ENCODE data around the gene RAET1L. TPM values are rescaled to one million over a fixed set of nuclear protein-coding genes. Genes with fewer than 3 reads are reported as not detected.

RAET1L gene
- total RNA-seq, 1 experiment from 2014 or later: not detected

GRCh38 chr6:150046943-150047342 lies 21.6 kb upstream of the RAET1L start:
- Histone ChIP-seq H3K4me3 (ENCODE audit: low read depth in 2 of 2, low read length in 2 of 2) (no peak overlapping the region), H3K9me3 (ENCODE audit: control insufficient read depth, insufficient read depth, low read depth, low read length) (no peaks in the 10 kb centered on the region), H3K4me1 (ENCODE audit: control insufficient read depth, insufficient read depth, low read length) (no peaks in the 10 kb centered on the region), H3K27me3 (ENCODE audit: control insufficient read depth, insufficient read depth, low read length) (peaks cover 3% of the 10 kb centered on the region; the same call in 1 of the 2 replicates), H3K27ac (ENCODE audit: low read length) (no peak overlapping the region), H3K36me3 (ENCODE audit: control insufficient read depth, insufficient read depth, low read length) (no peaks in the 10 kb centered on the region)
- no TSS peak for BruUV-seq (replicated peaks)
- in situ Hi-C loops (cut with HindIII; ENCODE audit: low pct_unique_long_range_greater_than_20kb, low sequenced_read_pairs) (no loop called here), intact Hi-C loops (cut with micrococcal nuclease; ENCODE audit: unreplicated experiment) (no loop called here)
- ATAC-seq (no peak), DNase-seq (ENCODE audit: low read depth, low spot score) (no peak)
- CTCF ChIA-PET: no interaction called here
- POLR2A ChIA-PET: no interaction called here
- TF ChIP-seq REST (IDR thresholded peaks at IDR 0.05; ENCODE audit: insufficient read depth in 1 of 2, low read depth in 2 of 2, low read length in 1 of 2) (no peak), SIN3A (IDR thresholded peaks at IDR 0.05; ENCODE audit: borderline replicate concordance, insufficient read depth, low read depth, low read length) (no peak), POLR2AphosphoS5 (IDR thresholded peaks at IDR 0.05; ENCODE audit: low read depth, low read length) (no peak), TCF7L2 (IDR thresholded peaks at IDR 0.05; ENCODE audit: low read depth, low read length) (no peak), CTCF (IDR thresholded peaks at IDR 0.05) (no peak)

GRCh38 chr6:150044621-150045145 lies 19.4 kb upstream of the RAET1L start:
- DNase-seq (ENCODE audit: low read depth, low spot score): no peak
- peaks cover 6% of the 10 kb centered on the region for H3K27me3 ChIP-seq (ENCODE audit: control insufficient read depth, insufficient read depth, low read length)
- no peaks in the 10 kb centered on the region for H3K36me3 ChIP-seq (ENCODE audit: control insufficient read depth, insufficient read depth, low read length)
- ATAC-seq: no peak
- TF ChIP-seq CTCF (IDR thresholded peaks at IDR 0.05): no peak
- no peak for TF ChIP-seq REST (IDR thresholded peaks at IDR 0.05; ENCODE audit: insufficient read depth in 1 of 2, low read depth in 2 of 2, low read length in 1 of 2)
- H3K4me3 ChIP-seq (ENCODE audit: low read depth in 2 of 2, low read length in 2 of 2): no peak overlapping the region
- BruUV-seq (replicated peaks): no TSS peak
- CTCF ChIA-PET: no interaction called here
- no peaks in the 10 kb centered on the region for H3K9me3 ChIP-seq (ENCODE audit: control insufficient read depth, insufficient read depth, low read depth, low read length)
- intact Hi-C loops (cut with micrococcal nuclease; ENCODE audit: unreplicated experiment) (no loop called here), in situ Hi-C loops (cut with HindIII; ENCODE audit: low pct_unique_long_range_greater_than_20kb, low sequenced_read_pairs) (no loop called here)
- POLR2A ChIA-PET: no interaction called here
- no peak overlapping the region for H3K27ac ChIP-seq (ENCODE audit: low read length)
- H3K4me1 ChIP-seq (ENCODE audit: control insufficient read depth, insufficient read depth, low read length): no peaks in the 10 kb centered on the region

Data from Panc1 (cell line).